Measurements from ENCODE around the gene SFMBT2. TPM values are rescaled to one million over a fixed set of nuclear protein-coding genes. Genes with fewer than 3 reads are reported as not detected.

Gene SFMBT2
- total RNA-seq, 1 experiment from 2014 or later, result 0.02 TPM

DNA sequence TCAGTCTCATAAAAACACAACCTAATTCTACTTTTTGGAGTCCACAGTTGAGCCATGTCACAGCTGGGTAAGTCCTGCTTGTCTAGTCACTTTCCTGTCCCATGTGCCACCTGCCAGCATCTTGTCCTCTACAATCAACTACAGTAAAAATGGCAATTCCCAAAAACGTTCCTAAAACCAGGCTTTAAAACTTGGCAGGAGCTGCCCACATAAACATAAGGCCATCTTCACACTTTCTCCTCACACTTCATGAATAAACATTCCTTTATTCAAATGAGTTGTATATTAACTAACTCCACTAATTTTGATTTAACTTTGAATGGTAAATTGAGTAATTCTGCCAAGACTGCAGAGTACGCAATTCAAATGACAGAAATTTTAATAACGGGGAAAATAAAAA is 49.5 kb downstream of the SFMBT2 start:
- Histone ChIP-seq H3K4me3 (replicated peaks in 1 of 2; ENCODE audit: low read depth in 1 of 2, low read length in 2 of 2) (no peak overlapping the region), H3K9me3 (ENCODE audit: control insufficient read depth in 1 of 2, insufficient read depth in 1 of 2, low read depth in 1 of 2, low read length in 2 of 2) (no peaks in the 10 kb centered on the region; a peak in 1 of 4 replicates), H3K36me3 (ENCODE audit: control insufficient read depth in 1 of 2, insufficient read depth in 2 of 2, low read length in 2 of 2) (no peaks in the 10 kb centered on the region), H3K79me2 (ENCODE audit: insufficient read depth, low read length) (no peaks in the 10 kb centered on the region), H3K9ac (ENCODE audit: low read length) (no peak overlapping the region), H3K27ac (ENCODE audit: low read depth, low read length) (no peak overlapping the region), H3K9me2 (ENCODE audit: insufficient read depth) (no peaks in the 10 kb centered on the region), H3K4me2 (ENCODE audit: low read length) (no peak overlapping the region), H3K27me3 (ENCODE audit: insufficient read depth, low read length) (no peaks in the 10 kb centered on the region), H4K20me1 (ENCODE audit: insufficient read depth) (no peaks in the 10 kb centered on the region), H2AFZ (ENCODE audit: low read depth, low read length, poor library complexity, severe bottlenecking) (no peak overlapping the region), H3K4me1 (ENCODE audit: control insufficient read depth in 1 of 2, insufficient read depth in 2 of 2, low read length in 2 of 2) (no peaks in the 10 kb centered on the region)
- RAD21 ChIA-PET (ENCODE audit: low non-redundant PET in 1 of 2, low total read pairs in 2 of 2, uncharacterized antibody in 2 of 2, unreplicated experiment in 2 of 2), result interaction anchor here in 1 of 2 experiments (0.6 kb wide), 1 partner anchor 345 kb away, joined by 3 read pairs; no protein-coding TSS in a partner anchor
- BruUV-seq (replicated peaks), result no TSS peak
- CTCF ChIA-PET, result no interaction called here
- intact Hi-C loops (cut with micrococcal nuclease), result no loop called here
- no peak for DNase-seq (ENCODE audit: low read depth, low spot score)
- no peak for ATAC-seq
- POLR2A ChIA-PET, result no interaction called here
- TF ChIP-seq, protein P1, sequence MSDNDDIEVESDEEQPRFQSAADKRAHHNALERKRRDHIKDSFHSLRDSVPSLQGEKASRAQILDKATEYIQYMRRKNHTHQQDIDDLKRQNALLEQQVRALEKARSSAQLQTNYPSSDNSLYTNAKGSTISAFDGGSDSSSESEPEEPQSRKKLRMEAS (IDR thresholded peaks at IDR 0.05), result no peak
- TF ChIP-seq, protein P2, sequence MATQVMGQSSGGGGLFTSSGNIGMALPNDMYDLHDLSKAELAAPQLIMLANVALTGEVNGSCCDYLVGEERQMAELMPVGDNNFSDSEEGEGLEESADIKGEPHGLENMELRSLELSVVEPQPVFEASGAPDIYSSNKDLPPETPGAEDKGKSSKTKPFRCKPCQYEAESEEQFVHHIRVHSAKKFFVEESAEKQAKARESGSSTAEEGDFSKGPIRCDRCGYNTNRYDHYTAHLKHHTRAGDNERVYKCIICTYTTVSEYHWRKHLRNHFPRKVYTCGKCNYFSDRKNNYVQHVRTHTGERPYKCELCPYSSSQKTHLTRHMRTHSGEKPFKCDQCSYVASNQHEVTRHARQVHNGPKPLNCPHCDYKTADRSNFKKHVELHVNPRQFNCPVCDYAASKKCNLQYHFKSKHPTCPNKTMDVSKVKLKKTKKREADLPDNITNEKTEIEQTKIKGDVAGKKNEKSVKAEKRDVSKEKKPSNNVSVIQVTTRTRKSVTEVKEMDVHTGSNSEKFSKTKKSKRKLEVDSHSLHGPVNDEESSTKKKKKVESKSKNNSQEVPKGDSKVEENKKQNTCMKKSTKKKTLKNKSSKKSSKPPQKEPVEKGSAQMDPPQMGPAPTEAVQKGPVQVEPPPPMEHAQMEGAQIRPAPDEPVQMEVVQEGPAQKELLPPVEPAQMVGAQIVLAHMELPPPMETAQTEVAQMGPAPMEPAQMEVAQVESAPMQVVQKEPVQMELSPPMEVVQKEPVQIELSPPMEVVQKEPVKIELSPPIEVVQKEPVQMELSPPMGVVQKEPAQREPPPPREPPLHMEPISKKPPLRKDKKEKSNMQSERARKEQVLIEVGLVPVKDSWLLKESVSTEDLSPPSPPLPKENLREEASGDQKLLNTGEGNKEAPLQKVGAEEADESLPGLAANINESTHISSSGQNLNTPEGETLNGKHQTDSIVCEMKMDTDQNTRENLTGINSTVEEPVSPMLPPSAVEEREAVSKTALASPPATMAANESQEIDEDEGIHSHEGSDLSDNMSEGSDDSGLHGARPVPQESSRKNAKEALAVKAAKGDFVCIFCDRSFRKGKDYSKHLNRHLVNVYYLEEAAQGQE (IDR thresholded peaks at IDR 0.05; ENCODE audit: low read depth), result no peak
- TF ChIP-seq CEBPB (IDR thresholded peaks at IDR 0.05; ENCODE audit: low read depth) (no peak), CBX3 (IDR thresholded peaks at IDR 0.05; ENCODE audit: low read depth) (no peak), ELF1 (IDR thresholded peaks at IDR 0.05; ENCODE audit: borderline replicate concordance, low read depth) (no peak), JUND (IDR thresholded peaks at IDR 0.05) (no peak), POLR2A (IDR thresholded peaks at IDR 0.05; ENCODE audit: borderline replicate concordance, extremely low read depth, insufficient read depth, insufficient read length) (no peak), ZFX (IDR thresholded peaks at IDR 0.05) (no peak), POLR2AphosphoS5 (IDR thresholded peaks at IDR 0.05; ENCODE audit: low read depth, low read length) (no peak), SRF (IDR thresholded peaks at IDR 0.05; ENCODE audit: low read depth) (no peak), EZH2phosphoT487 (IDR thresholded peaks at IDR 0.05; ENCODE audit: borderline replicate concordance) (no peak), SP1 (IDR thresholded peaks at IDR 0.05; ENCODE audit: low read depth) (no peak), EZH2 (IDR thresholded peaks at IDR 0.05) (no peak), EGR1 (IDR thresholded peaks at IDR 0.05; ENCODE audit: low read depth) (no peak), YY1 (IDR thresholded peaks at IDR 0.05; ENCODE audit: extremely low read depth, insufficient replicate concordance, low read depth, low read length) (no peak), TCF7L2 (IDR thresholded peaks at IDR 0.05; ENCODE audit: borderline replicate concordance, extremely low read depth, insufficient read depth, insufficient read length) (no peak)
- TF ChIP-seq, protein P3, sequence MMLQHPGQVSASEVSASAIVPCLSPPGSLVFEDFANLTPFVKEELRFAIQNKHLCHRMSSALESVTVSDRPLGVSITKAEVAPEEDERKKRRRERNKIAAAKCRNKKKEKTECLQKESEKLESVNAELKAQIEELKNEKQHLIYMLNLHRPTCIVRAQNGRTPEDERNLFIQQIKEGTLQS (IDR thresholded peaks at IDR 0.05), result no peak
- TF ChIP-seq, protein P4, sequence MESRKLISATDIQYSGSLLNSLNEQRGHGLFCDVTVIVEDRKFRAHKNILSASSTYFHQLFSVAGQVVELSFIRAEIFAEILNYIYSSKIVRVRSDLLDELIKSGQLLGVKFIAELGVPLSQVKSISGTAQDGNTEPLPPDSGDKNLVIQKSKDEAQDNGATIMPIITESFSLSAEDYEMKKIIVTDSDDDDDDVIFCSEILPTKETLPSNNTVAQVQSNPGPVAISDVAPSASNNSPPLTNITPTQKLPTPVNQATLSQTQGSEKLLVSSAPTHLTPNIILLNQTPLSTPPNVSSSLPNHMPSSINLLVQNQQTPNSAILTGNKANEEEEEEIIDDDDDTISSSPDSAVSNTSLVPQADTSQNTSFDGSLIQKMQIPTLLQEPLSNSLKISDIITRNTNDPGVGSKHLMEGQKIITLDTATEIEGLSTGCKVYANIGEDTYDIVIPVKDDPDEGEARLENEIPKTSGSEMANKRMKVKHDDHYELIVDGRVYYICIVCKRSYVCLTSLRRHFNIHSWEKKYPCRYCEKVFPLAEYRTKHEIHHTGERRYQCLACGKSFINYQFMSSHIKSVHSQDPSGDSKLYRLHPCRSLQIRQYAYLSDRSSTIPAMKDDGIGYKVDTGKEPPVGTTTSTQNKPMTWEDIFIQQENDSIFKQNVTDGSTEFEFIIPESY (IDR thresholded peaks at IDR 0.05; ENCODE audit: extremely low read depth, insufficient replicate concordance, low read length), result no peak

Data from HCT116 (cell line).